HCT116 (cell line): ENCODE results near the gene EME1. TPM values are rescaled to one million over a fixed set of nuclear protein-coding genes. Genes with fewer than 3 reads are reported as not detected.
A peak's percentile ranks its signal among the peaks of the same experiment; 100 is the strongest.

Experiments
- ATAC-seq: fragments of 200-7000 bp; cut with Tn5 transposase; 2 replicates; pipeline ENCODE4 v1.9.1; 2020; ENCODE audit warnings: mild to moderate bottlenecking, moderate library complexity
- BruUV-seq: library from RNA; stranded (reverse); fragments of 400-500 nt; replicated peaks from 2 replicates; lab custom pipeline; 2021; lab: Mats Ljungman, UMichigan
- CTCF ChIA-PET: fragments of 300-600 bp; sonication (Branson Sonifier 250); formaldehyde crosslinking; loops from one replicate; lab custom pipeline; 2021; ENCODE audit warnings: antibody characterized with exemption; lab: Charles Lee
- POLR2A ChIA-PET: fragments of 300-600, 350-600 bp; sonication (Branson Sonifier 250); formaldehyde crosslinking; loops from one replicate; lab custom pipeline; 2021; ENCODE audit warnings: antibody characterized with exemption; lab: Charles Lee
- RAD21 ChIA-PET, 2 experiments: fragments of 300-600 bp; sonication (Branson Sonifier 250); formaldehyde crosslinking; loops; one replicate each; lab custom pipeline; 2023; ENCODE audit warnings: low total read pairs in 2 of 2; ENCODE audit not compliant: uncharacterized antibody in 2 of 2, unreplicated experiment in 2 of 2, low non-redundant PET in 1 of 2; lab: Charles Lee
- DNase-seq: peaks from one replicate; pipeline ENCODE4 v3.0.0-alpha.2; 2010; ENCODE audit warnings: low read depth, low spot score
- H2AFZ ChIP-seq: fragments of 200-600 bp; shearing (Covaris generic), sonication (generic); 2 replicates; pipeline ENCODE4 v1.6.1; 2017; ENCODE audit warnings: low read depth, mixed run types, mixed read lengths, antibody characterized with exemption, low read length; ENCODE audit not compliant: poor library complexity, severe bottlenecking
- H3K27ac ChIP-seq: 2 replicates; pipeline ENCODE4 v1.5.1; 2012; ENCODE audit warnings: low read depth, low read length
- H3K27me3 ChIP-seq: fragments of 200-600 bp; sonication (generic); 2 replicates; pipeline ENCODE4 v1.6.1; 2016; ENCODE audit warnings: mixed run types, low read length, mixed read lengths; ENCODE audit not compliant: insufficient read depth
- H3K36me3 ChIP-seq, 2 experiments: fragments of 200-500 bp in 1 of 2; fragments of 200-600 bp in 1 of 2; sonication (Bioruptor generic) in 1 of 2; sonication (generic) in 1 of 2; 2 replicates each; pipeline versions ENCODE4 v1.5.1 to v1.6.1; 2014 to 2016; ENCODE audit warnings: low read length in 2 of 2, inconsistent platforms in 1 of 2, mixed read lengths in 1 of 2, mixed run types in 1 of 2; ENCODE audit not compliant: insufficient read depth in 2 of 2, control insufficient read depth in 1 of 2
- H3K4me1 ChIP-seq, 2 experiments: fragments of 200-600 bp in 1 of 2; sonication (generic) in 1 of 2; 2 replicates each; pipeline versions ENCODE4 v1.5.1 to v1.6.1; 2012 to 2017; ENCODE audit warnings: low read length in 2 of 2, inconsistent platforms in 1 of 2, mild to moderate bottlenecking in 1 of 2, mixed read lengths in 1 of 2, mixed run types in 1 of 2, moderate library complexity in 1 of 2; ENCODE audit not compliant: insufficient read depth in 2 of 2, control insufficient read depth in 1 of 2
- H3K4me2 ChIP-seq: fragments of 200-600 bp; sonication (generic); 2 replicates; pipeline ENCODE4 v1.6.1; 2017; ENCODE audit warnings: mixed run types, low read length, mixed read lengths
- H3K4me3 ChIP-seq, 2 experiments: fragments of 200-600 bp in 1 of 2; sonication (generic) in 1 of 2; replicated peaks in 1 of 2; 2 replicates each; pipeline ENCODE4 v1.5.1; 2011 to 2016; ENCODE audit warnings: low read length in 2 of 2, control low read depth in 1 of 2, low read depth in 1 of 2, mild to moderate bottlenecking in 1 of 2, mixed read lengths in 1 of 2, mixed run types in 1 of 2
- H3K79me2 ChIP-seq: fragments of 200-600 bp; sonication (generic); 2 replicates; pipeline ENCODE4 v1.6.1; 2017; ENCODE audit warnings: mild to moderate bottlenecking, mixed run types, low read length, moderate library complexity, mixed read lengths; ENCODE audit not compliant: insufficient read depth
- H3K9ac ChIP-seq: fragments of 200-600 bp; sonication (generic); 2 replicates; pipeline ENCODE4 v1.6.1; 2016; ENCODE audit warnings: low read length, mixed read lengths
- H3K9me2 ChIP-seq: fragments of 200-600 bp; sonication (generic), shearing (Covaris generic); 2 replicates; pipeline ENCODE4 v1.6.1; 2017; ENCODE audit warnings: mixed run types, mild to moderate bottlenecking, moderate library complexity; ENCODE audit not compliant: insufficient read depth
- H3K9me3 ChIP-seq, 2 experiments: fragments of 200-500 bp in 1 of 2; fragments of 200-600 bp in 1 of 2; sonication (Bioruptor generic) in 1 of 2; sonication (generic) in 1 of 2; 2 replicates each; pipeline ENCODE4 v1.6.1; 2014 to 2017; ENCODE audit warnings: low read length in 2 of 2, mixed read lengths in 2 of 2, inconsistent platforms in 1 of 2, low read depth in 1 of 2, mild to moderate bottlenecking in 1 of 2, mixed run types in 1 of 2, moderate library complexity in 1 of 2; ENCODE audit not compliant: control insufficient read depth in 1 of 2, insufficient read depth in 1 of 2
- H4K20me1 ChIP-seq: fragments of 200-600 bp; sonication (generic), shearing (Covaris generic); 2 replicates; pipeline ENCODE4 v1.6.1; 2017; ENCODE audit warnings: mixed run types, mild to moderate bottlenecking, moderate library complexity; ENCODE audit not compliant: insufficient read depth
- CEBPB ChIP-seq: IDR thresholded peaks from 2 replicates; pipeline ENCODE4 v1.6.1; 2012; ENCODE audit warnings: low read depth
- CTCF ChIP-seq, 3 experiments: fragments of 200-600 bp in 1 of 3; sonication (generic) in 1 of 3; IDR thresholded peaks in 2 of 3; conservative IDR thresholded peaks in 1 of 3; 2 replicates each; pipeline ENCODE4 v1.5.1; 2012 to 2017; ENCODE audit warnings: low read depth in 2 of 3, low read length in 2 of 3, antibody characterized with exemption in 1 of 3, borderline replicate concordance in 1 of 3, control low read depth in 1 of 3, mild to moderate bottlenecking in 1 of 3, mixed read lengths in 1 of 3, mixed run types in 1 of 3, moderate library complexity in 1 of 3; ENCODE audit not compliant: insufficient read depth in 1 of 3
- EGR1 ChIP-seq: IDR thresholded peaks from 2 replicates; pipeline ENCODE4 v1.6.1; 2012; ENCODE audit warnings: low read depth
- ELF1 ChIP-seq: IDR thresholded peaks from 2 replicates; pipeline ENCODE4 v1.6.1; 2012; ENCODE audit warnings: low read depth, borderline replicate concordance
- EZH2 ChIP-seq: fragments of 200-600 bp; sonication (generic); IDR thresholded peaks from 2 replicates; pipeline ENCODE4 v1.6.1; 2017; ENCODE audit warnings: antibody characterized with exemption, mixed run types
- EZH2phosphoT487 ChIP-seq: fragments of 200-600 bp; IDR thresholded peaks from 2 replicates; pipeline ENCODE4 v1.6.1; 2018; ENCODE audit warnings: antibody characterized with exemption, borderline replicate concordance
- FOSL1 ChIP-seq: IDR thresholded peaks from 2 replicates; pipeline ENCODE4 v1.6.1; 2012; ENCODE audit warnings: low read depth
- JUND ChIP-seq: IDR thresholded peaks from 2 replicates; pipeline ENCODE4 v1.6.1; 2012
- MAX ChIP-seq: IDR thresholded peaks from 2 replicates; pipeline ENCODE4 v1.6.1; 2012
- POLR2A ChIP-seq: IDR thresholded peaks from 2 replicates; pipeline ENCODE4 v1.7.0; 2011; ENCODE audit warnings: borderline replicate concordance; ENCODE audit not compliant: insufficient read depth, insufficient read length; ENCODE audit errors: extremely low read depth
- POLR2AphosphoS5 ChIP-seq: IDR thresholded peaks from 2 replicates; pipeline ENCODE4 v1.6.1; 2011; ENCODE audit warnings: mild to moderate bottlenecking, low read depth, low read length, moderate library complexity
- RAD21 ChIP-seq: IDR thresholded peaks from 2 replicates; pipeline ENCODE4 v1.6.1; 2012; ENCODE audit warnings: low read depth, mild to moderate bottlenecking
- SIN3A ChIP-seq: IDR thresholded peaks from 2 replicates; pipeline ENCODE4 v1.6.1; 2012; ENCODE audit warnings: low read depth
- SP1 ChIP-seq: IDR thresholded peaks from 2 replicates; pipeline ENCODE4 v1.6.1; 2012; ENCODE audit warnings: low read depth
- SRF ChIP-seq: IDR thresholded peaks from 2 replicates; pipeline ENCODE4 v1.6.1; 2012; ENCODE audit warnings: low read depth
- TCF7L2 ChIP-seq: IDR thresholded peaks from 2 replicates; pipeline ENCODE4 v1.7.0; 2011; ENCODE audit warnings: borderline replicate concordance, inconsistent platforms; ENCODE audit not compliant: insufficient read depth, insufficient read length; ENCODE audit errors: extremely low read depth
- YY1 ChIP-seq: IDR thresholded peaks from 2 replicates; pipeline ENCODE4 v1.6.1; 2011; ENCODE audit warnings: low read length, low read depth, moderate library complexity, mild to moderate bottlenecking; ENCODE audit not compliant: insufficient replicate concordance; ENCODE audit errors: extremely low read depth
- ZBTB33 ChIP-seq: IDR thresholded peaks from 2 replicates; pipeline ENCODE4 v1.6.1; 2011; ENCODE audit warnings: mild to moderate bottlenecking, low read length, moderate library complexity; ENCODE audit not compliant: insufficient replicate concordance; ENCODE audit errors: extremely low read depth
- ZFX ChIP-seq: fragments of 450-650 bp; IDR thresholded peaks from 2 replicates; pipeline ENCODE4 v1.6.1; 2017
- intact Hi-C: fragments of 100-400 bp; cut with micrococcal nuclease; formaldehyde crosslinking; loops from 2 replicates; pipeline ENCODE4 v1.10.0; 2022
- total RNA-seq: library from RNA; stranded (reverse); gene quantifications from one replicate; pipeline ENCODE4 v1.2.1, GENCODE V29; 2021; ENCODE audit not compliant: unreplicated experiment
- TF ChIP-seq, protein P1 (sequence below): IDR thresholded peaks from 2 replicates; pipeline ENCODE4 v1.6.1; 2012; ENCODE audit warnings: low read depth

EME1 gene
- total RNA-seq, 1 experiment from 2014 or later = 31.8 TPM

- H3K4me1 ChIP-seq = peaks cover 31 to 50% of the 10 kb centered on the region in 2 experiments
- H3K4me3 ChIP-seq = peak overlapping the region in 1 of 2 experiments; percentile 23; a peak in 2 of 4 replicates
- CTCF ChIA-PET = interaction anchor here (0.6 kb wide), 1 partner anchor 26 kb away, joined by 4 read pairs; the partner anchor contains the start of gene LRRC59
- no peak for TF ChIP-seq CEBPB
- TF ChIP-seq FOSL1 = peak; percentile 74
- TF ChIP-seq ZFX = no peak
- no peak for TF ChIP-seq YY1
- no peak for TF ChIP-seq JUND
- no peak for TF ChIP-seq EZH2
- no peak for TF ChIP-seq RAD21
- no peak; the same call in 1 of the 2 replicates for TF ChIP-seq ELF1
- TF ChIP-seq SP1 = peak; percentile 78
- TF ChIP-seq, protein P1, sequence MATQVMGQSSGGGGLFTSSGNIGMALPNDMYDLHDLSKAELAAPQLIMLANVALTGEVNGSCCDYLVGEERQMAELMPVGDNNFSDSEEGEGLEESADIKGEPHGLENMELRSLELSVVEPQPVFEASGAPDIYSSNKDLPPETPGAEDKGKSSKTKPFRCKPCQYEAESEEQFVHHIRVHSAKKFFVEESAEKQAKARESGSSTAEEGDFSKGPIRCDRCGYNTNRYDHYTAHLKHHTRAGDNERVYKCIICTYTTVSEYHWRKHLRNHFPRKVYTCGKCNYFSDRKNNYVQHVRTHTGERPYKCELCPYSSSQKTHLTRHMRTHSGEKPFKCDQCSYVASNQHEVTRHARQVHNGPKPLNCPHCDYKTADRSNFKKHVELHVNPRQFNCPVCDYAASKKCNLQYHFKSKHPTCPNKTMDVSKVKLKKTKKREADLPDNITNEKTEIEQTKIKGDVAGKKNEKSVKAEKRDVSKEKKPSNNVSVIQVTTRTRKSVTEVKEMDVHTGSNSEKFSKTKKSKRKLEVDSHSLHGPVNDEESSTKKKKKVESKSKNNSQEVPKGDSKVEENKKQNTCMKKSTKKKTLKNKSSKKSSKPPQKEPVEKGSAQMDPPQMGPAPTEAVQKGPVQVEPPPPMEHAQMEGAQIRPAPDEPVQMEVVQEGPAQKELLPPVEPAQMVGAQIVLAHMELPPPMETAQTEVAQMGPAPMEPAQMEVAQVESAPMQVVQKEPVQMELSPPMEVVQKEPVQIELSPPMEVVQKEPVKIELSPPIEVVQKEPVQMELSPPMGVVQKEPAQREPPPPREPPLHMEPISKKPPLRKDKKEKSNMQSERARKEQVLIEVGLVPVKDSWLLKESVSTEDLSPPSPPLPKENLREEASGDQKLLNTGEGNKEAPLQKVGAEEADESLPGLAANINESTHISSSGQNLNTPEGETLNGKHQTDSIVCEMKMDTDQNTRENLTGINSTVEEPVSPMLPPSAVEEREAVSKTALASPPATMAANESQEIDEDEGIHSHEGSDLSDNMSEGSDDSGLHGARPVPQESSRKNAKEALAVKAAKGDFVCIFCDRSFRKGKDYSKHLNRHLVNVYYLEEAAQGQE = no peak
- no peak for TF ChIP-seq SIN3A
- no peak for TF ChIP-seq EZH2phosphoT487
- TF ChIP-seq CTCF (IDR thresholded peaks at IDR 0.05 in 2 of 3, conservative IDR thresholded peaks at IDR 0.05 in 1 of 3; ENCODE audit: borderline replicate concordance in 1 of 3, insufficient read depth in 1 of 3, low read depth in 2 of 3, low read length in 2 of 3) = no peak
- no peak for TF ChIP-seq POLR2A
- no peak for TF ChIP-seq ZBTB33
- no peak for TF ChIP-seq SRF
- TF ChIP-seq POLR2AphosphoS5 = peak; percentile 45; the same call in 1 of the 2 replicates
- TF ChIP-seq TCF7L2 = no peak
- no peak for TF ChIP-seq EGR1
- peak; percentile 56; the same call in 1 of the 2 replicates for TF ChIP-seq MAX
Measured at GRCh38 chr17:50423553-50424159, 50.6 kb downstream of the EME1 start.

More at GRCh38 chr17:50423553-50424159, 50.6 kb downstream of the EME1 start:
- H3K79me2 ChIP-seq = 0 out of 2 replicates have a peak, but pooled peaks cover 7% of the 10 kb centered on the region
- POLR2A ChIA-PET = no interaction called here
- H3K27ac ChIP-seq = peak overlapping the region; percentile 56
- peak; percentile 77 for DNase-seq
- ATAC-seq = peak; percentile 49
- H3K27me3 ChIP-seq = no peaks in the 10 kb centered on the region
- H3K9me3 ChIP-seq = no peaks in the 10 kb centered on the region
- H3K4me2 ChIP-seq = peak overlapping the region; percentile 89
- H3K9ac ChIP-seq = peak overlapping the region; percentile 22; the same call in 1 of the 2 replicates
- H4K20me1 ChIP-seq = no peaks in the 10 kb centered on the region
- RAD21 ChIA-PET = no interaction called here
- no peaks in the 10 kb centered on the region; a peak in 1 of 4 replicates for H3K36me3 ChIP-seq
- H3K9me2 ChIP-seq = no peaks in the 10 kb centered on the region
- intact Hi-C loops = no loop called here
- no TSS peak for BruUV-seq
- H2AFZ ChIP-seq = peak overlapping the region; percentile 21
